Osteoblast (primary cell): ENCODE results near the gene SLC24A4. TPM values are rescaled to one million over a fixed set of nuclear protein-coding genes. Genes with fewer than 3 reads are reported as not detected.

ENCODE experiments used
- DNase-seq: peaks from one replicate; pipeline ENCODE4 v3.0.0; 2011; ENCODE audit warnings: low spot score, mixed read lengths; ENCODE audit not compliant: insufficient read length; ENCODE audit errors: missing footprints
- H2AFZ ChIP-seq: 2 replicates; pipeline ENCODE4 v1.6.0; 2011; ENCODE audit warnings: mild to moderate bottlenecking, low read length
- H3K27ac ChIP-seq: 2 replicates; pipeline ENCODE4 v1.5.1; 2011; ENCODE audit warnings: mild to moderate bottlenecking, low read depth, low read length, moderate library complexity
- H3K27me3 ChIP-seq: 2 replicates; pipeline ENCODE4 v1.6.0; 2012; ENCODE audit warnings: mild to moderate bottlenecking, control low read depth, inconsistent platforms, low read length, moderate library complexity; ENCODE audit not compliant: insufficient read depth
- H3K36me3 ChIP-seq: 2 replicates; pipeline ENCODE4 v1.5.1; 2011; ENCODE audit warnings: mild to moderate bottlenecking, low read length, control low read depth, moderate library complexity; ENCODE audit not compliant: insufficient read depth
- H3K4me1 ChIP-seq: 2 replicates; pipeline ENCODE4 v1.5.1; 2011; ENCODE audit warnings: mild to moderate bottlenecking, low read length, control low read depth, moderate library complexity; ENCODE audit not compliant: insufficient read depth
- H3K4me2 ChIP-seq: 2 replicates; pipeline ENCODE4 v1.6.0; 2011; ENCODE audit warnings: mild to moderate bottlenecking, low read length; ENCODE audit not compliant: insufficient read depth
- H3K4me3 ChIP-seq: fragments of 200-600 bp; sonication (generic); 3 replicates; pipeline ENCODE4 v1.5.1; 2012; ENCODE audit warnings: mild to moderate bottlenecking, low read length, inconsistent platforms; ENCODE audit not compliant: insufficient read depth
- H3K79me2 ChIP-seq: 2 replicates; pipeline ENCODE4 v1.6.0; 2012; ENCODE audit warnings: mild to moderate bottlenecking, low read length, control low read depth, inconsistent platforms; ENCODE audit not compliant: insufficient read depth
- H3K9me3 ChIP-seq: 2 replicates; pipeline ENCODE4 v1.5.1; 2011; ENCODE audit warnings: low read depth, low read length, control low read depth
- H4K20me1 ChIP-seq: 2 replicates; pipeline ENCODE4 v1.6.0; 2012; ENCODE audit warnings: mild to moderate bottlenecking, low read length, control low read depth; ENCODE audit not compliant: insufficient read depth
- total RNA-seq: library from RNA; depleted of rRNA; stranded (reverse); fragments of >200 nt; gene quantifications from 2 replicates; pipeline ENCODE4 v1.2.3, GENCODE V29; 2012
- TF ChIP-seq, protein P1 (sequence below): IDR thresholded peaks from 2 replicates; pipeline ENCODE4 v1.5.1; 2011; ENCODE audit warnings: mild to moderate bottlenecking, low read depth, low read length, moderate library complexity; ENCODE audit errors: extremely low read depth

The SLC24A4 gene
- total RNA-seq, 1 donor: under 0.01 TPM

DNA sequence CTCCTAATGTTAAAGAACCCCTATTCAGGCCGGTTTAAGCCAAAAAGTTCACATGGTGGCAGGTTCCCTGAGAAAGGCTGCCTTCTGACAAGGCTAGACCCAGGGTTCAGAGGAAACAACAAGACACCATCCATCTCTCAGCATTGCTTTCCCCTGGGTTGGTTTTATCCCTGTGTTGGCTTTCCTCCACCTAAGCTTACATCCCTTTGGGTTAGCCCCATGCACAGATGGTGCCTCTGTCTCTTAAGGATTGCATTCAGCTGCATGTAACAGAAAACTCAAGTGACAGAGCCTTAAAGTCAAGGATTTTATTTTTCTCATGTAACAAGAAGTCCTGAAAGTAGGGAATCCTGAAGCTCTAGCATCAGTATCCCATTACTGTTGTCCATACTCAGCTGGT lies 147.8 kb downstream of the SLC24A4 start:
- no peaks in the 10 kb centered on the region for H4K20me1 ChIP-seq
- no peaks in the 10 kb centered on the region for H3K36me3 ChIP-seq
- H3K79me2 ChIP-seq: no peaks in the 10 kb centered on the region
- peaks cover 20% of the 10 kb centered on the region for H3K4me1 ChIP-seq
- no peak overlapping the region for H3K4me3 ChIP-seq
- no peaks in the 10 kb centered on the region for H3K27me3 ChIP-seq
- TF ChIP-seq, protein P1, sequence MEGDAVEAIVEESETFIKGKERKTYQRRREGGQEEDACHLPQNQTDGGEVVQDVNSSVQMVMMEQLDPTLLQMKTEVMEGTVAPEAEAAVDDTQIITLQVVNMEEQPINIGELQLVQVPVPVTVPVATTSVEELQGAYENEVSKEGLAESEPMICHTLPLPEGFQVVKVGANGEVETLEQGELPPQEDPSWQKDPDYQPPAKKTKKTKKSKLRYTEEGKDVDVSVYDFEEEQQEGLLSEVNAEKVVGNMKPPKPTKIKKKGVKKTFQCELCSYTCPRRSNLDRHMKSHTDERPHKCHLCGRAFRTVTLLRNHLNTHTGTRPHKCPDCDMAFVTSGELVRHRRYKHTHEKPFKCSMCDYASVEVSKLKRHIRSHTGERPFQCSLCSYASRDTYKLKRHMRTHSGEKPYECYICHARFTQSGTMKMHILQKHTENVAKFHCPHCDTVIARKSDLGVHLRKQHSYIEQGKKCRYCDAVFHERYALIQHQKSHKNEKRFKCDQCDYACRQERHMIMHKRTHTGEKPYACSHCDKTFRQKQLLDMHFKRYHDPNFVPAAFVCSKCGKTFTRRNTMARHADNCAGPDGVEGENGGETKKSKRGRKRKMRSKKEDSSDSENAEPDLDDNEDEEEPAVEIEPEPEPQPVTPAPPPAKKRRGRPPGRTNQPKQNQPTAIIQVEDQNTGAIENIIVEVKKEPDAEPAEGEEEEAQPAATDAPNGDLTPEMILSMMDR: no peak
- no peak overlapping the region for H3K27ac ChIP-seq
- no peak overlapping the region for H2AFZ ChIP-seq
- DNase-seq: no peak
- H3K4me2 ChIP-seq: no peak overlapping the region
- no peaks in the 10 kb centered on the region for H3K9me3 ChIP-seq

DNA sequence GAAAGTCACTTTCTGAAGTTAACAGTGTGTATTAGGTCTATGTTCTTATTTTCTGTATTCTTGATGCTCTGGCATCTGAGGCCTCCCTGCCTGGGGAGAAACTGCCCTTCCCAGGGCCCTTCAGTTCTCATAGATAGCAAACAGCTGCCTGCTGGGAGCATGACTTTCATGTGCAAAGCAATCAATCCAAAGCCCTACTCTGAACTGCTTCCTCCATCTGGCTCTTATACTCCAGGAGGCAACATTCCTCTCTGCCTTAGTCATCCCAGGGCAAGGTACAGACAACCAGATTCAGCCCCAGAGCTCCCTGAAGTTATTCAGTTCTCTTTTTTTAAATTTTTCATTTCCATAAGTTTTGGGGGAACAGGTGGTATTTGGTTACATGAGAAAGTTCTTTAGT lies 149.0 kb downstream of the SLC24A4 start:
- TF ChIP-seq, protein P1: no peak
- no peaks in the 10 kb centered on the region for H3K9me3 ChIP-seq
- no peak for DNase-seq
- H3K27ac ChIP-seq: no peak overlapping the region
- H3K4me2 ChIP-seq: no peak overlapping the region
- H3K36me3 ChIP-seq: no peaks in the 10 kb centered on the region
- peaks cover 24% of the 10 kb centered on the region for H3K4me1 ChIP-seq
- no peak overlapping the region for H3K4me3 ChIP-seq
- H3K27me3 ChIP-seq: no peaks in the 10 kb centered on the region
- H4K20me1 ChIP-seq: no peaks in the 10 kb centered on the region
- H3K79me2 ChIP-seq: no peaks in the 10 kb centered on the region
- H2AFZ ChIP-seq: no peak overlapping the region

DNA sequence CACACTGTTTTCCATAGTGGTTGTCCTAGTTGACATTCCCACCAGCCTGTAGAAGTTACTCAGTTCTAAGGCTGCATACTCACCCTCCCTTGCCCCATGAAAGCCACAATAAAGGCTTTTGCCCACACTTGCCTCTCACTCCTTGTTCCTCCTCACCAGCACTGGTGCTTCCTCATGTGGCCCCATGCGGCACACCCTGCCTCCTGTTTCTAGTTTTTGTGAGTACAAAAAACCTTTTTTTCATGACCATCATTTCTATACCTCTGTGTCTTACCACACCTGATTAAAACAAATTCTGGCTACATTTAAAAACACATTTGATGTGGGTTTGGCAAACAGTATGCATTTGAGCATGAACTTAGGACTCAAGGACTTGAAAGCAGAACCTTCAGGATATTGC lies 149.9 kb downstream of the SLC24A4 start:
- H3K27ac ChIP-seq: peak overlapping the region; percentile 52
- H3K4me2 ChIP-seq: peak overlapping the region; percentile 53
- TF ChIP-seq, protein P1: no peak
- no peak overlapping the region for H3K4me3 ChIP-seq
- no peaks in the 10 kb centered on the region for H3K27me3 ChIP-seq
- no peaks in the 10 kb centered on the region for H3K36me3 ChIP-seq
- H3K9me3 ChIP-seq: no peaks in the 10 kb centered on the region
- H2AFZ ChIP-seq: no peak overlapping the region
- DNase-seq: no peak
- peaks cover 24% of the 10 kb centered on the region for H3K4me1 ChIP-seq
- H3K79me2 ChIP-seq: no peaks in the 10 kb centered on the region
- H4K20me1 ChIP-seq: no peaks in the 10 kb centered on the region

DNA sequence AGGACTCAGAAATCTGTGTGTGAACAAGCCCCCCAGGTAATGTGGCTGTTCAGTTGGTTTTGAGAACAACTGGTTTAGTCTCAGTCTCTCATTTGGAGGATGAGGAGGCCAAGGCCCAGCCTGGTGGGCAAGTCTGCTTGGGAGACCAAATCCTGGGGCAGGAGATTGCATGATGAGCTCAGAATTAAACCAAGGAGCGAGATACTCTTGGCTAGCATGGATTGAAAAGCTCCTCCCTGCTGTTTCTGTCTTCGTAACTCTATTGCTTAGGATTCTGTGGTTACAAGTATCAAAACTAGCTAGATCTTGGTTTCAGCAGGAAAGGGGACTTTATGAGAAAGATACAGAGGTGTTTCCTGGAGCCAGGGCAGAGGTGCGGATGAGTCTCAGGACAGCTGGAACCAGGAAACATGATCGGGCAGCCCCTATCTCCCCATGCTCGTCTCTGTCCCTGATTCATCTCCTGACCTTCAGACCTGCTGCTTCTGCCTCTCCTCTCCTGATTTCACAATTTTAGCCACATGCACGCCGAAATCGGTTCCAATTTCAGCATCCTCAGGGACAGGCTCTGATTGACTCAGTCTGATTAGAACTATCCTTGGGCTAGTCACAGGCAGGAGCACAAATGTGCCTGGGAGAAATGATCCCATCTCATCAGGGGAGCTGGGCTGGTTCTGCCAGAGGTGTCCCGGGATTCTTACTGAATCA lies 150.4 kb downstream of the SLC24A4 start:
- peak overlapping the region; percentile 52 for H3K27ac ChIP-seq
- H3K4me1 ChIP-seq: peaks cover 24% of the 10 kb centered on the region
- no peaks in the 10 kb centered on the region for H3K9me3 ChIP-seq
- H2AFZ ChIP-seq: peak overlapping the region; percentile 71
- DNase-seq: peak; percentile 85
- H4K20me1 ChIP-seq: no peaks in the 10 kb centered on the region
- no peaks in the 10 kb centered on the region for H3K27me3 ChIP-seq
- TF ChIP-seq, protein P1: no peak
- peak overlapping the region; percentile 4 for H3K4me3 ChIP-seq
- no peaks in the 10 kb centered on the region for H3K36me3 ChIP-seq
- peak overlapping the region; percentile 53 for H3K4me2 ChIP-seq
- H3K79me2 ChIP-seq: no peaks in the 10 kb centered on the region
